ENCODE measurements around the gene VSIR. TPM values are rescaled to one million over a fixed set of nuclear protein-coding genes. Genes with fewer than 3 reads are reported as not detected.

VSIR gene
- total RNA-seq, 1 donor from 2014 or later, result 8.6 TPM

DNA sequence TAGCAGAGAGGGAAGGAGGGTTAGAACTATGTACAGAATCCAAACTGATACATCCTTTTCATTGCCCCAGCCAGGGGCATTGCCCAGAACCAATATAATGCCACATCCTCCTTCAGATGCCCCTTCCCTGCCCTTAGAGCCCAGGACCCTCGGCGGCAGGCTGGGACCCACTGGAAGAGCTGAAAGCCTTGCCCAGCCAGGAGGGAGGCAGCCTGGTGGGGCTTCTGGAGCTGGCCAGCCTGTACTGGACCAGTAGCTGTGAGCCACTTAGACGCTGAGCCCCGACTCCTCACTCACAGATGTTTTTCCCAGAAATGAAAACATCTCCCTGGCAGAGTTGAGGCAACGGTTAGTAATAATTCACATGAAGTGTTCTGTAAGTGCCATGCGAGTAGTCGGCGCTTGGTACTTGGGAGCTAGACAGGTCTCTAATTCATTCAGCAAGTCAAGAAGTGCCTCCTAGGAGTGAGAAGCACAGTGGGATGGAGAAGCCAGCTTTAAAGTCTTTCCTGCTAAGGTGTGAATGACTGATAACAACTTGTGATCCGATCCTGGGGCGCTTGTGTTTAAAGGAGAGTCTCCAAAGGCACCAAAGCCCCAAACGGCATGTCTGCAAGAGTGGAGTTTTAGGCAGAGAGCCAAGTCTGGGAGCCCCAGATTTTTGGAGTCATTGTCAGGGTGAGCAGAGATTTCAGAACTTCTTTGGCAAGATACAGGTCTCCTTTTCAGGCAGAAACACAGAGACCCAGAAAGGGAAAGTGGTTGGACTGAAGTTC lies 9.8 kb downstream of the VSIR start:
- no peak for DNase-seq (ENCODE audit: low read depth)
- TF ChIP-seq, protein P1, sequence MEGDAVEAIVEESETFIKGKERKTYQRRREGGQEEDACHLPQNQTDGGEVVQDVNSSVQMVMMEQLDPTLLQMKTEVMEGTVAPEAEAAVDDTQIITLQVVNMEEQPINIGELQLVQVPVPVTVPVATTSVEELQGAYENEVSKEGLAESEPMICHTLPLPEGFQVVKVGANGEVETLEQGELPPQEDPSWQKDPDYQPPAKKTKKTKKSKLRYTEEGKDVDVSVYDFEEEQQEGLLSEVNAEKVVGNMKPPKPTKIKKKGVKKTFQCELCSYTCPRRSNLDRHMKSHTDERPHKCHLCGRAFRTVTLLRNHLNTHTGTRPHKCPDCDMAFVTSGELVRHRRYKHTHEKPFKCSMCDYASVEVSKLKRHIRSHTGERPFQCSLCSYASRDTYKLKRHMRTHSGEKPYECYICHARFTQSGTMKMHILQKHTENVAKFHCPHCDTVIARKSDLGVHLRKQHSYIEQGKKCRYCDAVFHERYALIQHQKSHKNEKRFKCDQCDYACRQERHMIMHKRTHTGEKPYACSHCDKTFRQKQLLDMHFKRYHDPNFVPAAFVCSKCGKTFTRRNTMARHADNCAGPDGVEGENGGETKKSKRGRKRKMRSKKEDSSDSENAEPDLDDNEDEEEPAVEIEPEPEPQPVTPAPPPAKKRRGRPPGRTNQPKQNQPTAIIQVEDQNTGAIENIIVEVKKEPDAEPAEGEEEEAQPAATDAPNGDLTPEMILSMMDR (conservative IDR thresholded peaks at IDR 0.05; ENCODE audit: low read depth, low read length), result no peak
- no peak overlapping the region for H3K4me3 ChIP-seq (ENCODE audit: low read depth, low read length)

- DNase-seq (ENCODE audit: low read depth), result no peak
- H3K4me3 ChIP-seq (ENCODE audit: low read depth, low read length), result no peak overlapping the region
- TF ChIP-seq, protein P1 (conservative IDR thresholded peaks at IDR 0.05; ENCODE audit: low read depth, low read length), result no peak
Measured at GRCh38 chr10:71762324-71762723, 11.0 kb downstream of the VSIR start.

GRCh38 chr10:71761541-71762113 lies 11.7 kb downstream of the VSIR start:
- H3K4me3 ChIP-seq (ENCODE audit: low read depth, low read length), result no peak overlapping the region
- no peak for DNase-seq (ENCODE audit: low read depth)
- TF ChIP-seq, protein P1 (conservative IDR thresholded peaks at IDR 0.05; ENCODE audit: low read depth, low read length), result no peak

DNA sequence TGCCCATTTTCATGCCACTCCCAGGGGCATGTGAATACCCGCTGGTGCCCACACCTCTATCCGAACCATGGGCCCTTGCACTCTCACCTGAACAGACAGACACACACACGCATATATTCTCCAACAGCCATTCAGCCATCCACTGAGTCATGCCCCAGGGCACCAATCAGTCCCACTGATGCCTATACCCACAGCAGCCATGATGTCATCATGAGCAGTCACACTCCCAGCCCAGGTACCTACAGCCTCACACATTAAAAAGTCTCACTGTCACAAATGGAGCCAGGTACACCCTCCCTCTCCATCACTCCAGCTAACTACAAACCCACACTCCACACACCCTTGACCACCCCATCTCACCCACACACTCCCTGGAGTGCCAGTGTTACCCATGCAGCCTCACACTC lies 12.2 kb downstream of the VSIR start:
- DNase-seq (ENCODE audit: low read depth), result no peak
- no peak overlapping the region for H3K4me3 ChIP-seq (ENCODE audit: low read depth, low read length)
- TF ChIP-seq, protein P1 (conservative IDR thresholded peaks at IDR 0.05; ENCODE audit: low read depth, low read length), result no peak

GRCh38 chr10:71757399-71757922 lies 15.9 kb downstream of the VSIR start:
- TF ChIP-seq, protein P1 (conservative IDR thresholded peaks at IDR 0.05; ENCODE audit: low read depth, low read length), result no peak
- H3K4me3 ChIP-seq (ENCODE audit: low read depth, low read length), result no peak overlapping the region
- DNase-seq (ENCODE audit: low read depth), result no peak

- TF ChIP-seq, protein P1 (conservative IDR thresholded peaks at IDR 0.05; ENCODE audit: low read depth, low read length), result no peak
- H3K4me3 ChIP-seq (ENCODE audit: low read depth, low read length), result no peak overlapping the region
- DNase-seq (ENCODE audit: low read depth), result no peak
Measured at GRCh38 chr10:71756311-71757191, 16.8 kb downstream of the VSIR start.

All from epithelial cell of proximal tubule (primary cell).